HG03159 (cell line): ENCODE results near the gene FAM131B.

Source experiments
- ATAC-seq: cut with Tn5 transposase; IDR thresholded peaks from one replicate; pipeline ENCODE4 v1.9.1; 2021; ENCODE audit warnings: mild to moderate bottlenecking, moderate library complexity; ENCODE audit not compliant: unreplicated experiment

Gene FAM131B

DNA sequence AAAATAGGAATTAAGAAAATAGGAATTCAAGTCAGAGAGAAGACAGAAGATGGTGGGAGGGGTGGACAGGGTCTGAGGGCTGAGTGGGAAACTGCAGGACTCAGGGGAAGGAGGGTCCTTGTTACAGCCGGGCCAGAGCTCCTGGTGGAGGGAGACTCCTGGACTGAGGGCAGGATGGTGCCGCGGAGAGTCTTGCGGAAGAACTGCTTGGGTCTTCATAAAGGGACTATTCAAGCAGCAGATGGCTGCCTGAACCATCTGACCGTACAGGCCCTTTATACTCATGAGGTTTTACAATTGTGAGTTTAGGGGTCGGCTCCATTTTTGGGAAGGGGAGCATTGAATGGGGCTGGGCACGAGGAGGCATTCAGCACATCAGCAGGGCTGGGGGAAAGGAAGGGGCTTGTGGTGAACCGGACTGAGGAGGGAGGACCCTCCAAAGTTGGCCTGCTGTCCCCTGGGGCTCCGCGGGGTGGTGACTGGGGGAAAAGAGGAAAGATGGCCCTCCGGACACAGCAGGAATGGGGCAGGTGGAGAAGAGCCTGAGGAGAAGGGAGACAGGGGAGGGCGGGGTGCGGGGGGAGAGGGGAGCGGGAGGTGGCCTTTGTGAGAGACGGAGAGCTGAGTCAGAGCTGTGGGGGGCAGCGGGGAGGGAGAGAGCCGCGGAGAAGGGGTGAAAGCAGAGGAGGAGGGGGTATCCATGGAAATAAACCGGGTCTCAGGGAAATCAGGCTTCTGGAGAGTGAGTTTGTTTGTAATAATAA is 1.5 kb downstream of the FAM131B start:
- ATAC-seq = no peak

DNA sequence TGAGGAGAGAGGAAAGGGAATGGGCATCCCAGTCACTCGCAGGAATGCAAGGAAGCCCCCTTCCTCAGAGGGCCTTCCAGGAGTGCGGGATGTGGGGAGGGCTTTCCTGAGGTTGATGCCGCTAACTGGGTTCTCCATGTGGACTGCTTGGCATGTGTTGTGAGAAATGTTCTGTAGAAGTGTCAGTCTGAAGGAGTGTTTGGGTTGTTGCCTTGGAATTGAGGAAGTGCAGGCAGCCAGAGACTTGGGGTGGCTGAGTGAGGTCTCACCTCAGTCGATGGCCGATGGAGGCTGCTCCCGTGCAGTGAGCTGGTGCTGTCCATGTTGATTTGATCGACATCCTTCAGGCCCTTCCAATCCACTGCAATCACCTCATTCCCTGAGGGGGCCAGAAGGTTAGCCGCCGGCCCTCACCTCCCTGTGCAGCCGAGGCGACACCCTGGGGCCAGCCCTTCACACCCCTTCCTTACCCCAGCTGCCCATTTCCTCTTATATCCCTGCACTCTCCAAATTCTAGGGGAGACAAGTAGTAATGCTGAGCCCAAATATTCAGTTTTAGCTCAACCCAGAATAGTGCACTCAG is 2.7 kb downstream of the FAM131B start:
- no peak for ATAC-seq

- ATAC-seq = no peak
Observed at GRCh38 chr7:143358626-143359025, 3.9 kb downstream of the FAM131B start.

DNA sequence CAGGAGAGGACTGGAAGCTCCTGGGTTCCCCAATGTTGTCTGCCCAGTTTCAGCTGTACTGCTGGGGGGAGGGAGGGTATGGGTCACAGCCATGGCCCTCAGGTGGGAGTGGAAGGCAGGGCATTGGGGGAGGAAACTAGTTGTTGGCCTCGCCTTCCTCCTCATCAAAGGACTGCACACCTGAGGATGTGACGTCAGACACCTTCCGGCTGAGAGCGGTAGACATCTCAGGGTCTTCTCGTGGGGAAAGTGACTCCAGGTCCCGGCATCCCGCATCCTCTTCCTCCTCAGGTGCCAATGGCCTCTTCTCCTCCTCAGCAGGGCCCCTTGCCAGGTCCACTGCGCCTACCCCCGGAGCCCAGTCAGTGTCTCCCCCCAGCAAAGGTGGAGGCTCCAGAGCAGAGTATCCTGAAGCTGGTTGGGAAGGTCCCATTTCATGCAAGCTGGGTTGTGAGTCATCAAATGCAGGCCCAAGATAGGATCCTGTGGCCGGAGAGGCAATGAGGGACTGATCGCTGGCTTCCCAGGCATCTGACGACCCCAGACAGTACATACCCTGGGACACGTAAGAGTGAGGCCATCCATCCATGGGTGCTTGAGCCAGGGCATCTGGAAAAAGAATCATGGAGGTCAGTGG is 6.0 kb downstream of the FAM131B start:
- ATAC-seq = no peak

- ATAC-seq = no peak
Observed at GRCh38 chr7:143355450-143356385, 6.8 kb downstream of the FAM131B start.

DNA sequence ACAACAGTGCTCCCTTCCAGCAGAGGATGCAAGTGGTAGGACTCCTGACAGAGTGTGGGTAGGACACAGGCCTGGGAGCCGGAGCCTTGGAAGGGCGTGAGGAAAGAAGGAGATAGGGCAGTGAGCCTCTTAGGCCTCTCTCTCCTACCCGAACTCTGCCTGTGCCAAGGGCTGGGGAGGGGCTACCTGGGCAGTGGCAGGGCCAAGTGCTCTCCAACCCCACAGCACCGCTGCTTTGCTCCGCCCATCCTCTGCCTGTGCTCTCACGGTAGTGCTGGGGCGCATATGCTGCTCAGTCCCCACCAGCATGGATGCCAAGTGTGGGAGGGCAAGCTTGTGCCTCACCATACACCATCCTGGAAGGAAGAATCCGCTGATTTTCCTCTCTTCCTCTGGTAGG is 7.5 kb downstream of the FAM131B start:
- no peak for ATAC-seq

DNA sequence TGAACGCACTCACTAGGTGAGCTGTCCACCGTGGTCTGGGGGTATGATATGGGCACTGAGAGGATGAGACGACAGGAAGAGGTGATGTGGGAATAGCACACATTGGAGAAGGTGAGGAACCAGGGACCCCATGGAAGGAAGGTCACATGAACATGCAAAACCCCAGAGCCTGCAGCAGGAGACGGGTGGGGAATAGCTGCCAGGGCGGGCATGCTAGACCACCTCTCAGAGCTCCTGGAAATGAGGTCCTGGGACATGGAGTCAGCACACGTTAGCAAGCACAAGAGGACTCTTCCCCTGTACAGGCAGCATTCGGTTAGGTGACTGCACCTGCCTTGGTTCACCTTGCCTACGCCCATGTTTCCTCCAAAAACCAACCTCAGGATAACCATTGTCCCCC is 8.1 kb downstream of the FAM131B start:
- ATAC-seq = no peak

DNA sequence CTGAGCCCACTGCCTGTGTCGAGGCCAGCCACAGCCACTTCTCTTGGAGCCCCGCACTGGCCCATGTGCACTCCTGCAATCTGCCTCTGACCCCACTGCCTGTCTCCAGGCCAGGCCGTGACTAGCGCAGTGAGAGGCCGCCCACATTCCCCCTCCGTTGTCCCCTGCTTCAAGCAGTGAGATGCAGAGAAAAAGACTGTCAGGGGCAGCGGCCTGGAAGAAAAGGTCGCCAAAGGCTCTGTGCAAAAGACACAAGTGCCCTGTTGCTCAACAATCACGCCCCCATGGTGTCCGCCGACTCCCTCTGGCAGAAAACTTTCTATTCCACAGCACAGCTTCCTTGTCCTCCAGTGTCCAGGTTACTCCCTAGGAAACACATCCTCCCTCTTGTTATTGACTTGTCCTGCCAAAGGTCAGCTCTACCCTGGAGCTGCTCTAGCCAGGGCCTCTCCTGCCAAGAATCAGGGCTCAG is 9.9 kb downstream of the FAM131B start:
- ATAC-seq = no peak

DNA sequence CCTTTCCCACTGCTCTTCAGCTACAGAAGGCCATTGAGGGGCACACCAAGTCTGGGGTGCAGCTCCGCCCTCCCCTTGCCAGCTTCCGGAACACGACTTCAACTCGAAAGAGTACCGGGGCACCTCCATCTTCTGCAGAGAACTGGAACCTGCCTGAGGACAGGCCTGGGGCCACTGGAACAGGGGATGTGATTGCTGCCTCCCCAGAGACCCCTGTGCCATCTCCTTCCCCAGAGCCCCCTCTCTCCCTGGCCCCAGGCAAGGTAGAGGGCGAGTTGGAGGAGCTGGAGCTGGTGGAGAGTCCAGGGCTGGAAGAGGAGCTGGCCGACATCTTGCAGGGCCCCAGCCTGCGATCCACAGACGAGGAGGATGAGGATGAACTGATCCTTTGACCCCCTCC is 10.9 kb downstream of the FAM131B start:
- no peak for ATAC-seq

DNA sequence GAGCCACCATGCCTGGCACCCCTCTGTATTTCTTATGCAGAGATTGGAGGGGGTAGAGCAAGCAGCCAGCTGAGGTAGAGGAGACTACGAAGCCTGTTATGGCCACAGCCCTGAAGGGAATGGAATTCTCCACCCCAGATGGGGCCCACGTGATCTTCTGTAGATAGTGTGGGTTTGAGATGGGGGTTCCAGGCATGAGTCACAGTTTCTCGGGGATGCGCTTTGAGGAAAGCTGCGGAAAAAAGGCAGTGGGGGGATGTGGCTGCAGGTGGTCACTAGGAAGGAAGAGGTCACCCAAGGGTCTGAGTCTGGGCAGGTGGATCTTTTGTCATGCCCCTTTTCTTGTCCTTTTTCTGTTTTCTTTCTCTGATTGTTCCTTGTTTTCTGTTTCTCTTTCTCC is 11.5 kb downstream of the FAM131B start:
- ATAC-seq = no peak

GRCh38 chr7:143347950-143348349 is 14.6 kb downstream of the FAM131B start:
- ATAC-seq = no peak

- ATAC-seq = no peak
Observed at GRCh38 chr7:143346018-143346417, 16.5 kb downstream of the FAM131B start.

GRCh38 chr7:143345428-143345900 is 17.0 kb downstream of the FAM131B start:
- ATAC-seq = peak; percentile 93

- no peak for ATAC-seq
Observed at GRCh38 chr7:143343596-143343995, 18.9 kb downstream of the FAM131B start.

DNA sequence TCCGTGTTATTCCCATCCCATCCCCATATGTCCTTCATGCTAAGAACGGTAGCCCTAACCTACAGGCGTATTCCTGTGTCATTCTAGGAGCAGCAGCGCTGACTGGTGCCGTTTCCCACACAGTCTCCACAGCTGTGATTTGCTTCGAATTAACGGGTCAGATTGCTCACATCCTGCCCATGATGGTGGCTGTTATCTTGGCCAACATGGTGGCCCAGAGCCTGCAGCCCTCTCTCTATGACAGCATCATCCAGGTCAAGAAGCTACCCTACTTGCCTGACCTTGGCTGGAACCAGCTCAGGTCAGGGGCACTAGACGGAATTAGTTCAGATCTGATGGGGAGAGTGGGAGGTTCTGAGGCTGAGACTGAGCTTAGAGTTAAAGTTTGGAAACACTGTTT is 20.7 kb downstream of the FAM131B start:
- no peak for ATAC-seq

GRCh38 chr7:143337216-143337615 is 25.3 kb downstream of the FAM131B start:
- ATAC-seq = no peak

GRCh38 chr7:143334244-143334643 is 28.3 kb downstream of the FAM131B start:
- no peak for ATAC-seq

- no peak for ATAC-seq
Observed at GRCh38 chr7:143331179-143331801, 31.2 kb downstream of the FAM131B start.

- no peak for ATAC-seq
Observed at GRCh38 chr7:143329471-143330170, 32.9 kb downstream of the FAM131B start.

GRCh38 chr7:143327903-143328302 is 34.6 kb downstream of the FAM131B start:
- peak; percentile 79 for ATAC-seq
